OCI-LY1 (cell line): ENCODE measurements around the gene USP34.

Source experiments
- H2AFZ ChIP-seq: fragments of 200-600 bp; sonication (generic), shearing (Covaris generic); 2 replicates; pipeline ENCODE4 v1.6.0; 2014; ENCODE audit warnings: antibody characterized with exemption, mild to moderate bottlenecking, low read length
- H3F3A ChIP-seq: fragments of 200-600 bp; sonication (generic), shearing (Covaris generic); 2 replicates; pipeline ENCODE4 v1.6.0; 2014; ENCODE audit warnings: mild to moderate bottlenecking, antibody characterized with exemption, low read length, moderate library complexity; ENCODE audit not compliant: insufficient read depth
- H3K27ac ChIP-seq: fragments of 200-600 bp; sonication (generic); 2 replicates; pipeline ENCODE4 v1.5.1; 2014; ENCODE audit warnings: low read length, mixed run types, mild to moderate bottlenecking, low read depth; ENCODE audit not compliant: poor library complexity, severe bottlenecking
- H3K27me3 ChIP-seq: fragments of 200-600 bp; sonication (generic); 2 replicates; pipeline ENCODE4 v1.6.0; 2014; ENCODE audit warnings: antibody characterized with exemption, mild to moderate bottlenecking, low read length, moderate library complexity; ENCODE audit not compliant: insufficient read depth
- H3K36me3 ChIP-seq: fragments of 200-600 bp; sonication (generic); 2 replicates; pipeline ENCODE4 v1.6.1; 2014; ENCODE audit warnings: mild to moderate bottlenecking, antibody characterized with exemption, low read length, moderate library complexity, mixed read lengths; ENCODE audit not compliant: insufficient read depth
- H3K4me1 ChIP-seq: fragments of 200-600 bp; sonication (generic); 2 replicates; pipeline ENCODE4 v1.5.1; 2014; ENCODE audit warnings: mild to moderate bottlenecking, low read length, moderate library complexity; ENCODE audit not compliant: insufficient read depth, severe bottlenecking
- H3K4me2 ChIP-seq: fragments of 200-600 bp; sonication (generic), shearing (Covaris generic); 2 replicates; pipeline ENCODE4 v1.6.1; 2014; ENCODE audit warnings: low read length
- H3K4me3 ChIP-seq: fragments of 200-600 bp; sonication (generic); 2 replicates; pipeline ENCODE4 v1.5.1; 2014; ENCODE audit warnings: low read length, low read depth, mild to moderate bottlenecking, mixed read lengths; ENCODE audit not compliant: poor library complexity, severe bottlenecking
- H3K79me2 ChIP-seq: fragments of 200-600 bp; shearing (Covaris generic); 2 replicates; pipeline ENCODE4 v1.6.1; 2016; ENCODE audit warnings: mixed run types, low read length, mixed read lengths; ENCODE audit not compliant: insufficient read depth
- H3K9ac ChIP-seq: fragments of 200-600 bp; sonication (generic), shearing (Covaris generic); 2 replicates; pipeline ENCODE4 v1.6.1; 2014; ENCODE audit warnings: mild to moderate bottlenecking, low read length, mixed read lengths
- H3K9me2 ChIP-seq: fragments of 200-600 bp; sonication (generic), shearing (Covaris generic); 2 replicates; pipeline ENCODE4 v1.6.1; 2014; ENCODE audit warnings: low read depth, mild to moderate bottlenecking, low read length, mixed read lengths
- H3K9me3 ChIP-seq: fragments of 200-600 bp; shearing (Covaris generic); 2 replicates; pipeline ENCODE4 v1.6.1; 2014; ENCODE audit warnings: low read length, mixed read lengths
- H4K20me1 ChIP-seq: fragments of 200-600 bp; sonication (generic), shearing (Covaris generic); 2 replicates; pipeline ENCODE4 v1.6.0; 2016; ENCODE audit warnings: mild to moderate bottlenecking, low read length; ENCODE audit not compliant: insufficient read depth
- EZH2 ChIP-seq: fragments of 200-600 bp; sonication (generic), shearing (Covaris generic); IDR thresholded peaks from 2 replicates; pipeline ENCODE4 v1.8.0; 2017; ENCODE audit warnings: borderline replicate concordance, mixed run types, mild to moderate bottlenecking, antibody characterized with exemption, low read length, moderate library complexity, mixed read lengths
- TF ChIP-seq, protein P1 (sequence below): fragments of 200-600 bp; sonication (generic), shearing (Covaris generic); IDR thresholded peaks from 2 replicates; pipeline ENCODE4 v1.5.1; 2017; ENCODE audit warnings: mild to moderate bottlenecking, antibody characterized with exemption, low read length, moderate library complexity, mixed read lengths

USP34 gene

DNA sequence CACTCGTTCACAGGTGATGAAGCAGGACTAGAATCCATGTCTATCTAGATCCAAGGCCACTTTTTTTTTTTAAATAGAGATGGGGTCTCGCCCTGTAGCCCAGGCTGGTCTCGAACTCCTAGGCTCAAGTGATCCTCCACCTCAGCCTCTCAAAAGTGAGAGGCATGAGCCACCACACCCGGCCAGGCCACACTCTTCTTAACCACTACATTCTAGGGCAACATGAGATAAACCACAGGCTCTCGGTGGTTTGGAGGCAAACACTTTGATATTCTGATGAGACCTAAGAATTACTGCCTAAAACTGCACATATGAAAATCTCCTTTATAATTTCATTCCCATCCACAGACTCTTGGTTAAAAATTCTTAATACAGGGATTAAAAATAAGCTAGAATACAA lies 51.8 kb downstream of the USP34 start:
- Histone ChIP-seq H4K20me1 (no peaks in the 10 kb centered on the region), H3K27me3 (no peaks in the 10 kb centered on the region), H3K36me3 (peaks cover 39% of the 10 kb centered on the region; the same call in 1 of the 2 replicates), H3K4me2 (no peak overlapping the region), H3K9me3 (no peaks in the 10 kb centered on the region), H3K27ac (peak overlapping the region; percentile 52), H3K4me3 (no peak overlapping the region), H3K79me2 (peaks cover 72% of the 10 kb centered on the region), H2AFZ (no peak overlapping the region), H3K9ac (0 out of 2 replicates have a peak overlapping the region, but pooled peaks have one; percentile 18), H3F3A (peaks cover 6% of the 10 kb centered on the region; the same call in 1 of the 2 replicates), H3K4me1 (peaks cover 61% of the 10 kb centered on the region), H3K9me2 (no peaks in the 10 kb centered on the region)
- TF ChIP-seq, protein P1, sequence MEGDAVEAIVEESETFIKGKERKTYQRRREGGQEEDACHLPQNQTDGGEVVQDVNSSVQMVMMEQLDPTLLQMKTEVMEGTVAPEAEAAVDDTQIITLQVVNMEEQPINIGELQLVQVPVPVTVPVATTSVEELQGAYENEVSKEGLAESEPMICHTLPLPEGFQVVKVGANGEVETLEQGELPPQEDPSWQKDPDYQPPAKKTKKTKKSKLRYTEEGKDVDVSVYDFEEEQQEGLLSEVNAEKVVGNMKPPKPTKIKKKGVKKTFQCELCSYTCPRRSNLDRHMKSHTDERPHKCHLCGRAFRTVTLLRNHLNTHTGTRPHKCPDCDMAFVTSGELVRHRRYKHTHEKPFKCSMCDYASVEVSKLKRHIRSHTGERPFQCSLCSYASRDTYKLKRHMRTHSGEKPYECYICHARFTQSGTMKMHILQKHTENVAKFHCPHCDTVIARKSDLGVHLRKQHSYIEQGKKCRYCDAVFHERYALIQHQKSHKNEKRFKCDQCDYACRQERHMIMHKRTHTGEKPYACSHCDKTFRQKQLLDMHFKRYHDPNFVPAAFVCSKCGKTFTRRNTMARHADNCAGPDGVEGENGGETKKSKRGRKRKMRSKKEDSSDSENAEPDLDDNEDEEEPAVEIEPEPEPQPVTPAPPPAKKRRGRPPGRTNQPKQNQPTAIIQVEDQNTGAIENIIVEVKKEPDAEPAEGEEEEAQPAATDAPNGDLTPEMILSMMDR = no peak
- TF ChIP-seq EZH2 = no peak

GRCh38 chr2:61416871-61417645 lies 53.8 kb downstream of the USP34 start:
- no peak overlapping the region for H2AFZ ChIP-seq
- no peaks in the 10 kb centered on the region for H3K9me3 ChIP-seq
- H3K4me1 ChIP-seq = peaks cover 41% of the 10 kb centered on the region
- no peaks in the 10 kb centered on the region for H4K20me1 ChIP-seq
- H3K4me2 ChIP-seq = no peak overlapping the region
- TF ChIP-seq, protein P1 = no peak
- TF ChIP-seq EZH2 = no peak
- H3K27ac ChIP-seq = no peak overlapping the region
- H3K27me3 ChIP-seq = no peaks in the 10 kb centered on the region
- H3K9me2 ChIP-seq = no peaks in the 10 kb centered on the region
- H3K9ac ChIP-seq = no peak overlapping the region
- H3K79me2 ChIP-seq = peaks cover 56% of the 10 kb centered on the region
- no peak overlapping the region for H3K4me3 ChIP-seq
- peaks cover 39% of the 10 kb centered on the region; the same call in 1 of the 2 replicates for H3K36me3 ChIP-seq
- H3F3A ChIP-seq = peaks cover 6% of the 10 kb centered on the region; the same call in 1 of the 2 replicates

GRCh38 chr2:61415265-61415664 lies 55.6 kb downstream of the USP34 start:
- peaks cover 23% of the 10 kb centered on the region for H3K4me1 ChIP-seq
- H2AFZ ChIP-seq = no peak overlapping the region
- peaks cover 5% of the 10 kb centered on the region; the same call in 1 of the 2 replicates for H3F3A ChIP-seq
- no peak overlapping the region for H3K4me2 ChIP-seq
- no peak overlapping the region for H3K27ac ChIP-seq
- no peak overlapping the region for H3K4me3 ChIP-seq
- no peaks in the 10 kb centered on the region for H3K27me3 ChIP-seq
- H4K20me1 ChIP-seq = no peaks in the 10 kb centered on the region
- TF ChIP-seq EZH2 = no peak
- TF ChIP-seq, protein P1 = no peak
- H3K9me3 ChIP-seq = no peaks in the 10 kb centered on the region
- H3K9ac ChIP-seq = no peak overlapping the region
- H3K9me2 ChIP-seq = no peaks in the 10 kb centered on the region
- peaks cover 51% of the 10 kb centered on the region for H3K79me2 ChIP-seq
- H3K36me3 ChIP-seq = peaks cover 48% of the 10 kb centered on the region; the same call in 1 of the 2 replicates
